Astrocyte of the cerebellum (primary cell): ENCODE data around the gene GALNT17.

ENCODE experiments used
- DNase-seq: peaks from one replicate; pipeline ENCODE4 v3.0.0-alpha.2; 2011; ENCODE audit warnings: low read depth
- H3K4me3 ChIP-seq: 2 replicates; pipeline ENCODE4 v1.5.1; 2011; ENCODE audit warnings: mild to moderate bottlenecking, low read depth, low read length, moderate library complexity
- in situ Hi-C: cut with HindIII; loops from 2 replicates; pipeline ENCODE4 v1.10.0; 2017; ENCODE audit warnings: low sequenced_read_pairs
- TF ChIP-seq, protein P1 (sequence below): IDR thresholded peaks from 2 replicates; pipeline ENCODE4 v1.5.1; 2012; ENCODE audit warnings: low read length, low read depth, moderate library complexity, mild to moderate bottlenecking; ENCODE audit errors: missing control alignments

Gene GALNT17

DNA sequence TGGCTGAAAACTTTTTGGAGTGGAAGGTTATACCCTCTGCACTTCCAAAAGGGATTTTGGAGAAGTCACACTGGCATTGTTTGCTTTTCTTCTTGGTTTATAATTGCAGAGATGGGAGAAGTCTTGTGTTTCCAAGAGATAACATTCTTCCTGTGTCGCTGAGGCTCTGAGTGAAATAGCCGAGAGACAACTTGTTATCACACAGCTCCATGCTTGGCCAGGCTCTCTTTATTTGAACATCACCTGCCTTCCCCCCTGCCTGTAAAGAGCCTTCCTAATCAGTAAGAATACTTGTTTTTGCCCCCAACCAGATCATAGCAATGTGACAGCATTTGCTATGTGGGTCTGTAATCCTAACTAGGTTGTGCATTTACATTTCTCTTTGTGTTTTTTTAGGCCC, 270.7 kb downstream of the GALNT17 start:
- no peak for DNase-seq
- in situ Hi-C loops = no loop called here
- TF ChIP-seq, protein P1, sequence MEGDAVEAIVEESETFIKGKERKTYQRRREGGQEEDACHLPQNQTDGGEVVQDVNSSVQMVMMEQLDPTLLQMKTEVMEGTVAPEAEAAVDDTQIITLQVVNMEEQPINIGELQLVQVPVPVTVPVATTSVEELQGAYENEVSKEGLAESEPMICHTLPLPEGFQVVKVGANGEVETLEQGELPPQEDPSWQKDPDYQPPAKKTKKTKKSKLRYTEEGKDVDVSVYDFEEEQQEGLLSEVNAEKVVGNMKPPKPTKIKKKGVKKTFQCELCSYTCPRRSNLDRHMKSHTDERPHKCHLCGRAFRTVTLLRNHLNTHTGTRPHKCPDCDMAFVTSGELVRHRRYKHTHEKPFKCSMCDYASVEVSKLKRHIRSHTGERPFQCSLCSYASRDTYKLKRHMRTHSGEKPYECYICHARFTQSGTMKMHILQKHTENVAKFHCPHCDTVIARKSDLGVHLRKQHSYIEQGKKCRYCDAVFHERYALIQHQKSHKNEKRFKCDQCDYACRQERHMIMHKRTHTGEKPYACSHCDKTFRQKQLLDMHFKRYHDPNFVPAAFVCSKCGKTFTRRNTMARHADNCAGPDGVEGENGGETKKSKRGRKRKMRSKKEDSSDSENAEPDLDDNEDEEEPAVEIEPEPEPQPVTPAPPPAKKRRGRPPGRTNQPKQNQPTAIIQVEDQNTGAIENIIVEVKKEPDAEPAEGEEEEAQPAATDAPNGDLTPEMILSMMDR = no peak
- no peak overlapping the region for H3K4me3 ChIP-seq

DNA sequence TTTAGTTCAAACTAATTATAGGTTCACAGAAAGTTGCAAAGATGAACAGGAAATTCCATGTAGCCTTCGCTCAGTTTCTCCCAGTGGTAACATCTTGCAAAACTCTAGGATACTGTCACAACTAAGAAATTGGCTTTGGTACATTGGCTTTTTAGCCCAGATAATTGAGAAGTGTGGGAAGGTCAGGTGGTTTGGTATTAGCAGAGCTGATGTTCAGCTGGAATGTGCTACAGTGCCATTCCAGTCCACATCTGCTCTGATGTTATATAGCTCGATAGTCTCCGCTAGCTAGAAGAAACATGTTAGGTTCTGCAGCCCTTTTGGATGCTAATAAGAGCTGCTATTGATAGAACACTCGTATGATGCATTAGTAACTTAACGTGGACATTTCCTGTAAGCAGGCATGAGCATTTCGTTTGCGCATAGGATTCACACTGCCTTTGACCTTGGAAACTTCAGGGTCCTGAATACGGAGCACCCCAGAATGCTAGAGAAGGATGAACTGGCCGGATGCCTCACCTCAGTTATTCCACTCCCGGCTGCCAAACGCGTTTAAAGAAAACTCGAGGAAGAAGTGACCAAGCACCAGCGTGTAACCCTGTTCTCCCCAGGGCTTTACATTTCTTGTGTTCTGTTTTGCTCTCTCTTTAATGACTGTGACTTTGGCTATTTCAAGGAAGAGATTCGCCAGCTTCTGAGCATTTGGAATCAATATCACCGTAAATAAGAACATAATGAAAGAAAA, 271.4 kb downstream of the GALNT17 start:
- TF ChIP-seq, protein P1 = no peak

GRCh38 chr7:71404726-71405345, 272.9 kb downstream of the GALNT17 start:
- in situ Hi-C loops = no loop called here
- TF ChIP-seq, protein P1 = no peak
- DNase-seq = no peak
- H3K4me3 ChIP-seq = no peak overlapping the region

More for the DNA sequence above, 271.4 kb downstream of the GALNT17 start:
- no peak for DNase-seq
- H3K4me3 ChIP-seq = no peak overlapping the region
- in situ Hi-C loops = no loop called here

- TF ChIP-seq, protein P1 = no peak
- DNase-seq = no peak
- in situ Hi-C loops = no loop called here
- H3K4me3 ChIP-seq = no peak overlapping the region
These were observed 276.3 kb downstream of the GALNT17 start for GRCh38 chr7:71408271-71408670.

- DNase-seq = no peak
- H3K4me3 ChIP-seq = no peak overlapping the region
- TF ChIP-seq, protein P1 = no peak
- in situ Hi-C loops = no loop called here
These were observed 277.7 kb downstream of the GALNT17 start for GRCh38 chr7:71409550-71410157.

GRCh38 chr7:71411475-71411874, 279.5 kb downstream of the GALNT17 start:
- in situ Hi-C loops = no loop called here
- H3K4me3 ChIP-seq = no peak overlapping the region
- TF ChIP-seq, protein P1 = no peak
- no peak for DNase-seq
